ENCODE measurements around the gene PFKFB4.

DNA sequence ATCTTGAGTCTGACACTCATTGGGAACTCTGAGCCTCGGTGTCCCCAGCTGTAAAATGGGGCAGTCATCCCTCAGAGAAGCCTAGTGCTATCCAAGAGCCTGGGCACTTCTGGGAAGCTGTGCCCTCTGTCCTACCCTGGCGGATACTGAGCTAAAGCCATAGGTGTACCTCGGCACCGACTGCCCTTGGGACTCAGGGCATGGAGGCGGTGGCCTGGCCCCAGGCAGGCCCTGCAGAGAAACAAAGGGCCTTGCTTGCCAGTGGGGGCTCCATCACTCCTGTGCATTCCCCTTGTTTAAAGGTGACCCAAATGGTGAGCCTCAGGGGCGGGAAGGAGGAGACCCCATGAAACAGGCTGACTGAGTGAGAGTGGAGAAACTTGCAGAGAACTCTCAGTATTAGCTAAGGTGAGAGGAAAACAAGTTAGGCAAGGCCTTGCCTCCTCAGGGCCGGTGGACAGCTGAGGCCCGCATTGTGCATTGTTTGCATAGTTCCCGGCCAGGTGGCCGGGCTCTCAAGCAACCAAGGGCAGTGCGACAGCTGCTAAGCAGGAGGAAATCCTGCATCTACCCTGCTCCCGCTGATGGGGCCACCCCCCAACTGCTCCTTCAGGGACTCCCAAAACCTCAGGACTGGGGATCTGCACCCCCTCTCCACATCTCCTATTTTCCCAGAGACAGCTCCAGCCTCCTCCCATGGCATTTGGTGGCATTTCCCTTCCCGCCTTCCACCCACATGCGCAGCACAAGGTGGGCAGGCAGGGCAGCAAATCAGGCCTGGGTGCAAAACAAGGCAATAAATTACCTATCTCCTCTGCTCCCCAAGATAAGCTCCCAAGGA is 4.3 kb downstream of the PFKFB4 start:
- TF ChIP-seq, protein P1, sequence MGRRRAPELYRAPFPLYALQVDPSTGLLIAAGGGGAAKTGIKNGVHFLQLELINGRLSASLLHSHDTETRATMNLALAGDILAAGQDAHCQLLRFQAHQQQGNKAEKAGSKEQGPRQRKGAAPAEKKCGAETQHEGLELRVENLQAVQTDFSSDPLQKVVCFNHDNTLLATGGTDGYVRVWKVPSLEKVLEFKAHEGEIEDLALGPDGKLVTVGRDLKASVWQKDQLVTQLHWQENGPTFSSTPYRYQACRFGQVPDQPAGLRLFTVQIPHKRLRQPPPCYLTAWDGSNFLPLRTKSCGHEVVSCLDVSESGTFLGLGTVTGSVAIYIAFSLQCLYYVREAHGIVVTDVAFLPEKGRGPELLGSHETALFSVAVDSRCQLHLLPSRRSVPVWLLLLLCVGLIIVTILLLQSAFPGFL (CRISPR knock-in tag; IDR thresholded peaks at IDR 0.05): no peak
- TF ChIP-seq NR2F6 (CRISPR knock-in tag; IDR thresholded peaks at IDR 0.05): no peak
- TF ChIP-seq SP1 (CRISPR knock-in tag; IDR thresholded peaks at IDR 0.05): no peak
- no peak for TF ChIP-seq TEAD4 (IDR thresholded peaks at IDR 0.05; ENCODE audit: low read length)
- TF ChIP-seq TEAD4 (CRISPR knock-in tag; IDR thresholded peaks at IDR 0.05; ENCODE audit: borderline replicate concordance): no peak

All from K562 (cell line).